Osteoblast (primary cell): ENCODE measurements around the gene KIRREL2. TPM values are rescaled to one million over a fixed set of nuclear protein-coding genes. Genes with fewer than 3 reads are reported as not detected.

ENCODE experiments used
- DNase-seq: peaks from one replicate; pipeline ENCODE4 v3.0.0; 2011; ENCODE audit warnings: low spot score, mixed read lengths; ENCODE audit not compliant: insufficient read length; ENCODE audit errors: missing footprints
- H2AFZ ChIP-seq: 2 replicates; pipeline ENCODE4 v1.6.0; 2011; ENCODE audit warnings: mild to moderate bottlenecking, low read length
- H3K27ac ChIP-seq: 2 replicates; pipeline ENCODE4 v1.5.1; 2011; ENCODE audit warnings: mild to moderate bottlenecking, low read depth, low read length, moderate library complexity
- H3K27me3 ChIP-seq: 2 replicates; pipeline ENCODE4 v1.6.0; 2012; ENCODE audit warnings: mild to moderate bottlenecking, control low read depth, inconsistent platforms, low read length, moderate library complexity; ENCODE audit not compliant: insufficient read depth
- H3K36me3 ChIP-seq: 2 replicates; pipeline ENCODE4 v1.5.1; 2011; ENCODE audit warnings: mild to moderate bottlenecking, low read length, control low read depth, moderate library complexity; ENCODE audit not compliant: insufficient read depth
- H3K4me1 ChIP-seq: 2 replicates; pipeline ENCODE4 v1.5.1; 2011; ENCODE audit warnings: mild to moderate bottlenecking, low read length, control low read depth, moderate library complexity; ENCODE audit not compliant: insufficient read depth
- H3K4me2 ChIP-seq: 2 replicates; pipeline ENCODE4 v1.6.0; 2011; ENCODE audit warnings: mild to moderate bottlenecking, low read length; ENCODE audit not compliant: insufficient read depth
- H3K4me3 ChIP-seq: fragments of 200-600 bp; sonication (generic); 3 replicates; pipeline ENCODE4 v1.5.1; 2012; ENCODE audit warnings: mild to moderate bottlenecking, low read length, inconsistent platforms; ENCODE audit not compliant: insufficient read depth
- H3K79me2 ChIP-seq: 2 replicates; pipeline ENCODE4 v1.6.0; 2012; ENCODE audit warnings: mild to moderate bottlenecking, low read length, control low read depth, inconsistent platforms; ENCODE audit not compliant: insufficient read depth
- H3K9me3 ChIP-seq: 2 replicates; pipeline ENCODE4 v1.5.1; 2011; ENCODE audit warnings: low read depth, low read length, control low read depth
- H4K20me1 ChIP-seq: 2 replicates; pipeline ENCODE4 v1.6.0; 2012; ENCODE audit warnings: mild to moderate bottlenecking, low read length, control low read depth; ENCODE audit not compliant: insufficient read depth
- CTCF ChIP-seq: IDR thresholded peaks from 2 replicates; pipeline ENCODE4 v1.5.1; 2011; ENCODE audit warnings: mild to moderate bottlenecking, low read depth, low read length, moderate library complexity; ENCODE audit errors: extremely low read depth
- total RNA-seq: library from RNA; depleted of rRNA; stranded (reverse); fragments of >200 nt; gene quantifications from 2 replicates; pipeline ENCODE4 v1.2.3, GENCODE V29; 2012

Gene KIRREL2
- total RNA-seq, 1 donor = not detected

GRCh38 chr19:35812220-35813042 lies 44.3 kb upstream of the KIRREL2 start, which contains the start of gene PRODH2:
PRODH2 (minus strand) TSS chr19:35812845; CDS start chr19:35812805, 40 bp downstream.
- no peaks in the 10 kb centered on the region for H3K36me3 ChIP-seq
- no peak for TF ChIP-seq CTCF
- H3K9me3 ChIP-seq = no peaks in the 10 kb centered on the region
- H3K27ac ChIP-seq = no peak within 1 kb of the TSS
- DNase-seq = no peak
- no peak within 1 kb of the TSS for H2AFZ ChIP-seq
- H3K79me2 ChIP-seq = no peaks in the 10 kb centered on the region
- no peaks in the 10 kb centered on the region for H3K4me1 ChIP-seq
- no peak within 1 kb of the TSS for H3K4me3 ChIP-seq
- no peaks in the 10 kb centered on the region for H4K20me1 ChIP-seq
- peaks cover 6% of the 10 kb centered on the region for H3K27me3 ChIP-seq
- no peak within 1 kb of the TSS for H3K4me2 ChIP-seq

GRCh38 chr19:35813043-35813890 lies 43.4 kb upstream of the KIRREL2 start:
- no peak for TF ChIP-seq CTCF
- Histone ChIP-seq H3K36me3 (no peaks in the 10 kb centered on the region), H3K79me2 (no peaks in the 10 kb centered on the region), H3K9me3 (no peaks in the 10 kb centered on the region), H3K27me3 (peaks cover 5% of the 10 kb centered on the region), H2AFZ (no peak overlapping the region), H3K4me3 (no peak overlapping the region), H3K4me1 (no peaks in the 10 kb centered on the region), H3K4me2 (no peak overlapping the region), H4K20me1 (no peaks in the 10 kb centered on the region), H3K27ac (no peak overlapping the region)
- DNase-seq = no peak

- Histone ChIP-seq H3K4me2 (no peak overlapping the region), H3K27me3 (peaks cover 5% of the 10 kb centered on the region), H3K4me3 (no peak overlapping the region), H2AFZ (no peak overlapping the region), H4K20me1 (no peaks in the 10 kb centered on the region), H3K4me1 (no peaks in the 10 kb centered on the region), H3K27ac (no peak overlapping the region), H3K36me3 (no peaks in the 10 kb centered on the region), H3K79me2 (no peaks in the 10 kb centered on the region), H3K9me3 (no peaks in the 10 kb centered on the region)
- no peak for DNase-seq
- TF ChIP-seq CTCF = no peak
Observed at GRCh38 chr19:35816262-35816661, 40.4 kb upstream of the KIRREL2 start.

GRCh38 chr19:35816846-35817245 lies 39.9 kb upstream of the KIRREL2 start:
- no peaks in the 10 kb centered on the region for H3K36me3 ChIP-seq
- DNase-seq = no peak
- H3K4me1 ChIP-seq = no peaks in the 10 kb centered on the region
- H3K9me3 ChIP-seq = no peaks in the 10 kb centered on the region
- no peak overlapping the region for H3K4me2 ChIP-seq
- no peak overlapping the region for H3K27ac ChIP-seq
- H3K4me3 ChIP-seq = no peak overlapping the region
- H2AFZ ChIP-seq = no peak overlapping the region
- no peaks in the 10 kb centered on the region for H4K20me1 ChIP-seq
- H3K27me3 ChIP-seq = peaks cover 5% of the 10 kb centered on the region
- H3K79me2 ChIP-seq = no peaks in the 10 kb centered on the region
- TF ChIP-seq CTCF = no peak
